Stomach (tissue), 9 donors: ENCODE measurements around the gene CRABP1. TPM values are rescaled to one million over a fixed set of nuclear protein-coding genes. Genes with fewer than 3 reads are reported as not detected.

Source experiments
- DNase-seq, 2 donors: peaks; one replicate each; pipeline versions ENCODE4 v3.0.0 to v3.0.0-alpha.2; 2013 to 2019
- H3K27ac ChIP-seq, 5 donors: fragments of 200-600 bp in 4 of 5; sonication (generic) in 4 of 5; one replicate each; pipeline ENCODE4 v1.5.1; 2013 to 2019; ENCODE audit warnings: mild to moderate bottlenecking in 1 of 5, moderate library complexity in 1 of 5
- H3K27me3 ChIP-seq, 3 donors: fragments of 200-600 bp; sonication (generic); one replicate each; pipeline ENCODE4 v1.5.1; 2017 to 2019; ENCODE audit warnings: mixed run types in 1 of 3
- H3K36me3 ChIP-seq, 4 donors: fragments of 200-600 bp; sonication (generic); 1 replicate in 3 of 4; 2 replicates in 1 of 4; pipeline ENCODE4 v1.5.1; 2016 to 2019
- H3K4me1 ChIP-seq, 4 donors: fragments of 200-600 bp; sonication (generic); one replicate each; pipeline ENCODE4 v1.5.1; 2016 to 2019
- H3K4me3 ChIP-seq, 4 donors: fragments of 200-600 bp; sonication (generic) in 3 of 4; one replicate each; pipeline ENCODE4 v1.5.1; 2016 to 2019; ENCODE audit warnings: mild to moderate bottlenecking in 1 of 4
- H3K9me3 ChIP-seq, 4 donors: fragments of 200-600 bp; sonication (generic); one replicate each; pipeline ENCODE4 v1.5.1; 2016 to 2019
- CTCF ChIP-seq, 7 experiments: fragments of 450-650 bp in 4 of 7; fragments of 200-600 bp in 3 of 7; sonication (generic) in 3 of 7; IDR thresholded peaks; one replicate each; pipeline ENCODE4 v1.5.1; 2016 to 2019; ENCODE audit warnings: antibody characterized with exemption in 7 of 7, control low read depth in 2 of 7, mild to moderate bottlenecking in 1 of 7
- EP300 ChIP-seq: sonication (generic); formaldehyde crosslinking; IDR thresholded peaks from one replicate; pipeline ENCODE4 v1.6.1; 2017; ENCODE audit warnings: antibody characterized with exemption
- POLR2A ChIP-seq, 4 donors: fragments of 450-650 bp; IDR thresholded peaks; one replicate each; pipeline ENCODE4 v1.6.1; 2016; ENCODE audit warnings: antibody characterized with exemption in 4 of 4, control low read depth in 2 of 4, mild to moderate bottlenecking in 1 of 4, moderate library complexity in 1 of 4
- POLR2AphosphoS5 ChIP-seq, 3 donors: sonication (generic); formaldehyde crosslinking; IDR thresholded peaks; one replicate each; pipeline ENCODE4 v1.6.1; 2016; ENCODE audit warnings: antibody characterized with exemption in 3 of 3
- WGBS, 5 donors: extraction: QIAGEN DNeasy Blood & Tissue Kit in 3 of 5; methylation state at CpG; one replicate each; pipeline versions ENCODE4 v1.1.5 to v1.1.7; 2013 to 2018; 5-methylcytosine and 5-hydroxymethylcytosine counted together
- intact Hi-C: fragments of 100-400 bp; cut with DNase I; formaldehyde crosslinking; loops from one replicate; pipeline ENCODE4 v1.15.1; 2023; ENCODE audit warnings: low total_unique reads
- polyA plus RNA-seq, 3 donors: library from polyadenylated mRNA; stranded (reverse); fragments of 200-250 nt; gene quantifications; one replicate each; pipeline ENCODE4 v1.2.3, GENCODE V29; 2013
- total RNA-seq, 5 donors: library from RNA; depleted of rRNA; stranded (reverse); fragments of >200 nt; gene quantifications; one replicate each; pipeline versions ENCODE4 v1.1.0 to v1.2.3, GENCODE V29; 2014 to 2016
- donor health status: healthy with polysubstance abuse.
- donor health status: Bipolar disorder and iron deficiency.
- donor health status: healthy.

The CRABP1 gene
- total and polyA plus RNA-seq, 8 donors: 0.62 to 4.9 (median 2.8) TPM; not detected in 5

- Histone ChIP-seq H3K36me3 (no peaks in the 10 kb centered on the region), H3K4me3 (no peak overlapping the region), H3K27ac (no peak overlapping the region), H3K4me1 (peaks cover 1 to 14% (median 5%) of the 10 kb centered on the region in 4 donors), H3K27me3 (peaks cover 0 to 56% (median 0%) of the 10 kb centered on the region in 3 donors), H3K9me3 (no peaks in the 10 kb centered on the region)
- intact Hi-C loops: loop anchor here (5.0 kb wide), 1 partner anchor 111 kb away; no protein-coding TSS in a partner anchor
- no peak for DNase-seq
- no peak for TF ChIP-seq EP300
- no peak for TF ChIP-seq POLR2AphosphoS5 (IDR thresholded peaks at IDR 0.05)
- no peak for TF ChIP-seq CTCF (IDR thresholded peaks at IDR 0.05)
- TF ChIP-seq POLR2A (IDR thresholded peaks at IDR 0.05): no peak
- WGBS, 5 donors: 37 to 79% (median 44%) methylated on average over 3 of the region's 3 CpGs
Observed at GRCh38 chr15:78311292-78311691, 28.9 kb upstream of the CRABP1 start.

GRCh38 chr15:78312536-78312935, 27.6 kb upstream of the CRABP1 start:
- Histone ChIP-seq H3K4me3 (no peak overlapping the region), H3K9me3 (no peaks in the 10 kb centered on the region), H3K27ac (no peak overlapping the region), H3K36me3 (no peaks in the 10 kb centered on the region), H3K4me1 (peaks cover 5 to 17% (median 10%) of the 10 kb centered on the region in 4 donors), H3K27me3 (peaks cover 0 to 43% (median 0%) of the 10 kb centered on the region in 3 donors)
- no peak for DNase-seq
- WGBS, 5 donors: 72 to 92% (median 86%) methylated on average over 4 of the region's 4 CpGs
- intact Hi-C loops: loop anchor here (5.0 kb wide), 1 partner anchor 110 kb away; no protein-coding TSS in a partner anchor
- TF ChIP-seq EP300: no peak
- no peak for TF ChIP-seq POLR2AphosphoS5 (IDR thresholded peaks at IDR 0.05)
- no peak for TF ChIP-seq CTCF (IDR thresholded peaks at IDR 0.05)

- Histone ChIP-seq H3K4me1 (peaks cover 5 to 17% (median 10%) of the 10 kb centered on the region in 4 donors), H3K27ac (no peak overlapping the region), H3K36me3 (no peaks in the 10 kb centered on the region), H3K9me3 (no peaks in the 10 kb centered on the region), H3K27me3 (peaks cover 0 to 42% (median 0%) of the 10 kb centered on the region in 3 donors), H3K4me3 (no peak overlapping the region)
- whole genome bisulfite sequencing, 5 donors: 75 to 84% (median 83%) methylated on average over 5 of the region's 5 CpGs
- DNase-seq: no peak
- intact Hi-C loops: loop anchor here (5.0 kb wide), 1 partner anchor 109 kb away; no protein-coding TSS in a partner anchor
- TF ChIP-seq EP300 (no peak), POLR2A (IDR thresholded peaks at IDR 0.05) (no peak), POLR2AphosphoS5 (IDR thresholded peaks at IDR 0.05) (no peak), CTCF (IDR thresholded peaks at IDR 0.05) (no peak)
Observed at GRCh38 chr15:78312957-78313356, 27.2 kb upstream of the CRABP1 start.

- Histone ChIP-seq H3K36me3 (no peaks in the 10 kb centered on the region), H3K4me1 (peaks cover 5 to 12% (median 10%) of the 10 kb centered on the region in 4 donors), H3K4me3 (no peak overlapping the region), H3K27ac (no peak overlapping the region), H3K27me3 (peaks cover 0 to 38% (median 0%) of the 10 kb centered on the region in 3 donors), H3K9me3 (no peaks in the 10 kb centered on the region)
- intact Hi-C loops: loop anchor here (5.0 kb wide), 1 partner anchor 109 kb away; no protein-coding TSS in a partner anchor
- DNase-seq: no peak
- WGBS, 5 donors: 73 to 82% (median 79%) methylated on average over 8 of the region's 8 CpGs
- TF ChIP-seq EP300: no peak
Observed at GRCh38 chr15:78313383-78313782, 26.8 kb upstream of the CRABP1 start.

GRCh38 chr15:78314181-78314581, 26.0 kb upstream of the CRABP1 start:
- intact Hi-C loops: loop anchor here (5.0 kb wide), 1 partner anchor 108 kb away; no protein-coding TSS in a partner anchor
- WGBS, 5 donors: 71 to 86% (median 83%) methylated on average over 7 of the region's 7 CpGs
- DNase-seq: no peak
- no peak overlapping the region for H3K4me3 ChIP-seq
- H3K9me3 ChIP-seq: no peaks in the 10 kb centered on the region
- no peaks in the 10 kb centered on the region for H3K36me3 ChIP-seq
- peaks cover 0 to 30% (median 0%) of the 10 kb centered on the region in 3 donors for H3K27me3 ChIP-seq
- TF ChIP-seq POLR2AphosphoS5 (IDR thresholded peaks at IDR 0.05) (no peak), POLR2A (IDR thresholded peaks at IDR 0.05) (no peak), CTCF (IDR thresholded peaks at IDR 0.05) (no peak), EP300 (no peak)
- H3K4me1 ChIP-seq: peaks cover 5 to 10% (median 8%) of the 10 kb centered on the region in 4 donors
- H3K27ac ChIP-seq: no peak overlapping the region
